ENCODE data around the gene CLCNKB. TPM values are rescaled to one million over a fixed set of nuclear protein-coding genes. Genes with fewer than 3 reads are reported as not detected.
A peak's percentile ranks its signal among the peaks of the same experiment; 100 is the strongest.

Gene CLCNKB
- total RNA-seq, 2 donors from 2014 or later, result 3.9 to 4.6 TPM

GRCh38 chr1:16009030-16009460, 34.5 kb upstream of the CLCNKB start:
- Histone ChIP-seq H3K9me3 (no peaks in the 10 kb centered on the region), H3K27ac (no peak overlapping the region), H3K4me1 (peaks cover 0 to 18% of the 10 kb centered on the region in 2 donors), H3K36me3 (no peaks in the 10 kb centered on the region), H3K27me3 (no peaks in the 10 kb centered on the region), H3K4me3 (no peak overlapping the region)
- peak; percentile 95 to 97 for TF ChIP-seq CTCF (IDR thresholded peaks at IDR 0.05)
- DNase-seq (ENCODE audit: low spot score), result peak; percentile 88

- TF ChIP-seq CTCF (IDR thresholded peaks at IDR 0.05), result no peak
- no peak for DNase-seq (ENCODE audit: low spot score)
Measured at GRCh38 chr1:16009678-16010077, 33.9 kb upstream of the CLCNKB start.

GRCh38 chr1:16010837-16011236, 32.7 kb upstream of the CLCNKB start:
- DNase-seq (ENCODE audit: low spot score), result no peak
- Histone ChIP-seq H3K27ac (peak overlapping the region in 1 of 2 donors; percentile 22), H3K9me3 (no peaks in the 10 kb centered on the region), H3K27me3 (no peaks in the 10 kb centered on the region), H3K36me3 (peaks cover 15% of the 10 kb centered on the region), H3K4me1 (peaks cover 0 to 27% of the 10 kb centered on the region in 2 donors), H3K4me3 (no peak overlapping the region)
- no peak for TF ChIP-seq CTCF (IDR thresholded peaks at IDR 0.05)

More at GRCh38 chr1:16009678-16010077, 33.9 kb upstream of the CLCNKB start:
- no peaks in the 10 kb centered on the region for H3K27me3 ChIP-seq
- H3K9me3 ChIP-seq, result no peaks in the 10 kb centered on the region
- no peak overlapping the region for H3K4me3 ChIP-seq
- peaks cover 0 to 25% of the 10 kb centered on the region in 2 donors for H3K4me1 ChIP-seq
- H3K36me3 ChIP-seq, result peaks cover 4% of the 10 kb centered on the region
- no peak overlapping the region for H3K27ac ChIP-seq

- H3K36me3 ChIP-seq, result peaks cover 26% of the 10 kb centered on the region
- no peaks in the 10 kb centered on the region for H3K9me3 ChIP-seq
- no peak for TF ChIP-seq CTCF (IDR thresholded peaks at IDR 0.05)
- no peak for DNase-seq (ENCODE audit: low spot score)
- peak overlapping the region; percentile 93 to 94 for H3K27ac ChIP-seq
- no peaks in the 10 kb centered on the region for H3K27me3 ChIP-seq
- H3K4me1 ChIP-seq, result peaks cover 0 to 28% of the 10 kb centered on the region in 2 donors
- H3K4me3 ChIP-seq, result peak overlapping the region in 1 of 2 donors; percentile 60
Measured at GRCh38 chr1:16011936-16012589, 31.5 kb upstream of the CLCNKB start.

- H3K4me1 ChIP-seq, result peaks cover 0 to 34% of the 10 kb centered on the region in 2 donors
- H3K9me3 ChIP-seq, result no peaks in the 10 kb centered on the region
- TF ChIP-seq CTCF (IDR thresholded peaks at IDR 0.05), result no peak
- peak overlapping the region; percentile 93 to 94 for H3K27ac ChIP-seq
- peaks cover 31% of the 10 kb centered on the region for H3K36me3 ChIP-seq
- H3K27me3 ChIP-seq, result no peaks in the 10 kb centered on the region
- DNase-seq (ENCODE audit: low spot score), result no peak
- H3K4me3 ChIP-seq, result peak overlapping the region in 1 of 2 donors; percentile 60
Measured at GRCh38 chr1:16012590-16013219, 30.9 kb upstream of the CLCNKB start.
